ENCODE measurements around the gene TPP2.

Gene TPP2

GRCh38 chr13:102628559-102628958 lies 31.8 kb downstream of the TPP2 start:
- Histone ChIP-seq H3K27ac (ENCODE audit: low read length) (no peak overlapping the region), H3K4me1 (ENCODE audit: control insufficient read depth, insufficient read depth, low read length) (no peaks in the 10 kb centered on the region), H3K36me3 (ENCODE audit: control insufficient read depth in 2 of 2, insufficient read depth in 2 of 2, low read length in 2 of 2) (peaks cover 24 to 47% of the 10 kb centered on the region in 2 donors), H3K9ac (ENCODE audit: low read length in 2 of 2) (no peak overlapping the region), H3K4me3 (ENCODE audit: low read length in 2 of 2) (no peak overlapping the region), H3K9me3 (ENCODE audit: control insufficient read depth in 2 of 2, low read length in 2 of 2) (no peaks in the 10 kb centered on the region), H3K27me3 (ENCODE audit: control insufficient read depth in 1 of 2, insufficient read depth in 2 of 2, low read length in 2 of 2) (no peaks in the 10 kb centered on the region)

- Histone ChIP-seq H3K9me3 (ENCODE audit: control insufficient read depth in 2 of 2, low read length in 2 of 2) (no peaks in the 10 kb centered on the region), H3K36me3 (ENCODE audit: control insufficient read depth in 2 of 2, insufficient read depth in 2 of 2, low read length in 2 of 2) (peaks cover 39 to 62% of the 10 kb centered on the region in 2 donors), H3K27ac (ENCODE audit: low read length) (no peak overlapping the region), H3K4me3 (ENCODE audit: low read length in 2 of 2) (no peak overlapping the region), H3K9ac (ENCODE audit: low read length in 2 of 2) (no peak overlapping the region), H3K4me1 (ENCODE audit: control insufficient read depth, insufficient read depth, low read length) (no peaks in the 10 kb centered on the region), H3K27me3 (ENCODE audit: control insufficient read depth in 1 of 2, insufficient read depth in 2 of 2, low read length in 2 of 2) (no peaks in the 10 kb centered on the region)
Measured at GRCh38 chr13:102631198-102631597, 34.4 kb downstream of the TPP2 start.

GRCh38 chr13:102638741-102639140 lies 42.0 kb downstream of the TPP2 start:
- Histone ChIP-seq H3K36me3 (ENCODE audit: control insufficient read depth in 2 of 2, insufficient read depth in 2 of 2, low read length in 2 of 2) (peaks cover 38 to 48% of the 10 kb centered on the region in 2 donors), H3K4me1 (ENCODE audit: control insufficient read depth, insufficient read depth, low read length) (no peaks in the 10 kb centered on the region), H3K9me3 (ENCODE audit: control insufficient read depth in 2 of 2, low read length in 2 of 2) (no peaks in the 10 kb centered on the region), H3K4me3 (ENCODE audit: low read length in 2 of 2) (no peak overlapping the region), H3K27ac (ENCODE audit: low read length) (no peak overlapping the region), H3K9ac (ENCODE audit: low read length in 2 of 2) (no peak overlapping the region), H3K27me3 (ENCODE audit: control insufficient read depth in 1 of 2, insufficient read depth in 2 of 2, low read length in 2 of 2) (no peaks in the 10 kb centered on the region)

- peaks cover 27 to 42% of the 10 kb centered on the region in 2 donors for H3K36me3 ChIP-seq (ENCODE audit: control insufficient read depth in 2 of 2, insufficient read depth in 2 of 2, low read length in 2 of 2)
- H3K9ac ChIP-seq (ENCODE audit: low read length in 2 of 2), result no peak overlapping the region
- no peak overlapping the region for H3K4me3 ChIP-seq (ENCODE audit: low read length in 2 of 2)
- H3K27ac ChIP-seq (ENCODE audit: low read length), result no peak overlapping the region
- H3K4me1 ChIP-seq (ENCODE audit: control insufficient read depth, insufficient read depth, low read length), result no peaks in the 10 kb centered on the region
- H3K27me3 ChIP-seq (ENCODE audit: control insufficient read depth in 1 of 2, insufficient read depth in 2 of 2, low read length in 2 of 2), result no peaks in the 10 kb centered on the region
- H3K9me3 ChIP-seq (ENCODE audit: control insufficient read depth in 2 of 2, low read length in 2 of 2), result no peaks in the 10 kb centered on the region
Measured at GRCh38 chr13:102642029-102642428, 45.2 kb downstream of the TPP2 start.

- Histone ChIP-seq H3K4me3 (ENCODE audit: low read length in 2 of 2) (no peak overlapping the region), H3K36me3 (ENCODE audit: control insufficient read depth in 2 of 2, insufficient read depth in 2 of 2, low read length in 2 of 2) (peaks cover 24 to 43% of the 10 kb centered on the region in 2 donors), H3K27ac (ENCODE audit: low read length) (no peak overlapping the region), H3K9me3 (ENCODE audit: control insufficient read depth in 2 of 2, low read length in 2 of 2) (no peaks in the 10 kb centered on the region), H3K4me1 (ENCODE audit: control insufficient read depth, insufficient read depth, low read length) (no peaks in the 10 kb centered on the region), H3K9ac (ENCODE audit: low read length in 2 of 2) (no peak overlapping the region), H3K27me3 (ENCODE audit: control insufficient read depth in 1 of 2, insufficient read depth in 2 of 2, low read length in 2 of 2) (no peaks in the 10 kb centered on the region)
Measured at GRCh38 chr13:102642475-102642874, 45.7 kb downstream of the TPP2 start.

DNA sequence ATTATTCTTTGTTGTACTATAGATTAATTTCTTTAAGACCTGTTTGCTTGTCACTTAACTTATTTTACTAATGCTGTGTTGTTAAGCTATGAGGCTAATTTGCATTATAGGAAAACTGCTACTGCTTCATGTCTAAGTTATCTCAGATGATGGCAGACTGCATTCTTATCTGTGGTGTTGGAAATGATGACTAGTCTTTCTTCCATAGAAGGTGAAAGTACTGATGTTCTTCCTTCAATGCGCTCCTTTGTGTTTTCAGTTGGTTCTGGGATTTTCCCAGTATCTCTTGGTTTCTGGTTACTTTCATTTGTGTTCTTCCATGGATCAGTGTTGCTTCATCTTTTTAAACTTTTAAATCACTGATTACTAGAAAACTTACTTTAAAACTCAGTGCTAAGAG lies 46.9 kb downstream of the TPP2 start:
- H3K9me3 ChIP-seq (ENCODE audit: control insufficient read depth in 2 of 2, low read length in 2 of 2), result no peaks in the 10 kb centered on the region
- no peak overlapping the region for H3K27ac ChIP-seq (ENCODE audit: low read length)
- no peaks in the 10 kb centered on the region for H3K27me3 ChIP-seq (ENCODE audit: control insufficient read depth in 1 of 2, insufficient read depth in 2 of 2, low read length in 2 of 2)
- no peak overlapping the region for H3K9ac ChIP-seq (ENCODE audit: low read length in 2 of 2)
- H3K4me1 ChIP-seq (ENCODE audit: control insufficient read depth, insufficient read depth, low read length), result no peaks in the 10 kb centered on the region
- peaks cover 23 to 42% of the 10 kb centered on the region in 2 donors for H3K36me3 ChIP-seq (ENCODE audit: control insufficient read depth in 2 of 2, insufficient read depth in 2 of 2, low read length in 2 of 2)
- H3K4me3 ChIP-seq (ENCODE audit: low read length in 2 of 2), result no peak overlapping the region

DNA sequence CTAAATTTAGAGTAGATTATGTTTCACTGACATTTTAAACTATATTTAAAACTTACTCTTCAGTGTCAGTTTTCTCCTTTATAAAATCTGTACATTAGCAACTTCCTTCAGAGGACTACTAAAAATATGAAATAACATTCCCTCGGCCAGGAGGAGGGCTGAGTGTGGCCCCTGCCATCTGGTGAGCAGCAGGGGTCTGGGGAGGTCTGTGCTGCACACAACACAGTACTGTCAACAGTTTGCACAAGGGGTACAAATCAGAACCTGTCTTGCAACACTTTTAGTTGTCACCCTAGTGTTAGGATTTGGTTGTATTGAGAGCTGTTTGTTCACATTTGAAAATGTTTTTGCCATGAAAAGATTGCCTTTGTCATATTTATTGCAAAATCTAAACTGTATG lies 48.9 kb downstream of the TPP2 start:
- H3K27ac ChIP-seq (ENCODE audit: low read length), result no peak overlapping the region
- no peak overlapping the region for H3K9ac ChIP-seq (ENCODE audit: low read length in 2 of 2)
- H3K4me3 ChIP-seq (ENCODE audit: low read length in 2 of 2), result no peak overlapping the region
- no peaks in the 10 kb centered on the region for H3K4me1 ChIP-seq (ENCODE audit: control insufficient read depth, insufficient read depth, low read length)
- peaks cover 35 to 40% of the 10 kb centered on the region in 2 donors for H3K36me3 ChIP-seq (ENCODE audit: control insufficient read depth in 2 of 2, insufficient read depth in 2 of 2, low read length in 2 of 2)
- no peaks in the 10 kb centered on the region for H3K9me3 ChIP-seq (ENCODE audit: control insufficient read depth in 2 of 2, low read length in 2 of 2)
- H3K27me3 ChIP-seq (ENCODE audit: control insufficient read depth in 1 of 2, insufficient read depth in 2 of 2, low read length in 2 of 2), result no peaks in the 10 kb centered on the region

DNA sequence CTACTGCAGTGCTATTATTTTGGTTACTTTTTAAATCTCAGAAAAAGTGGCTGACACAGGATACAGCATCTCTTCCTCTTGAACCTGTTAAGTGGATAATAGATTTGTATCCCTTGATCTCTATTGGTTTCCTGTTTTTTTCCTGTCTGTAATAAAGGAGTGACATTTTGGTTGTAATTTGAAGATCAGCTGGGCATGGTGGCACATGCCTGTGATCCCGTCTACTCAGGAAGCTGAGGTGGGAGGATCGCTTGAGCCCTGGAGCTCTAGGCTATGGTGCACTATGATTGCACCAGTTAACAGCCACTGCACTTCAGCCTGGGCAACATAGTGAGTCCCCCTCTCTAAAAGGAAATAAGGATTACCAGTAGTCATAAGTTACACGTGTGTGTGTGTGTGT lies 51.3 kb downstream of the TPP2 start:
- no peaks in the 10 kb centered on the region for H3K9me3 ChIP-seq (ENCODE audit: control insufficient read depth in 2 of 2, low read length in 2 of 2)
- no peak overlapping the region for H3K4me3 ChIP-seq (ENCODE audit: low read length in 2 of 2)
- H3K27me3 ChIP-seq (ENCODE audit: control insufficient read depth in 1 of 2, insufficient read depth in 2 of 2, low read length in 2 of 2), result no peaks in the 10 kb centered on the region
- H3K9ac ChIP-seq (ENCODE audit: low read length in 2 of 2), result no peak overlapping the region
- peaks cover 35 to 40% of the 10 kb centered on the region in 2 donors for H3K36me3 ChIP-seq (ENCODE audit: control insufficient read depth in 2 of 2, insufficient read depth in 2 of 2, low read length in 2 of 2)
- H3K27ac ChIP-seq (ENCODE audit: low read length), result no peak overlapping the region
- H3K4me1 ChIP-seq (ENCODE audit: control insufficient read depth, insufficient read depth, low read length), result no peaks in the 10 kb centered on the region

- Histone ChIP-seq H3K27me3 (ENCODE audit: control insufficient read depth in 1 of 2, insufficient read depth in 2 of 2, low read length in 2 of 2) (no peaks in the 10 kb centered on the region), H3K4me1 (ENCODE audit: control insufficient read depth, insufficient read depth, low read length) (no peaks in the 10 kb centered on the region), H3K4me3 (ENCODE audit: low read length in 2 of 2) (no peak overlapping the region), H3K9me3 (ENCODE audit: control insufficient read depth in 2 of 2, low read length in 2 of 2) (no peaks in the 10 kb centered on the region), H3K27ac (ENCODE audit: low read length) (no peak overlapping the region), H3K36me3 (ENCODE audit: control insufficient read depth in 2 of 2, insufficient read depth in 2 of 2, low read length in 2 of 2) (peaks cover 29 to 30% of the 10 kb centered on the region in 2 donors), H3K9ac (ENCODE audit: low read length in 2 of 2) (no peak overlapping the region)
Measured at GRCh38 chr13:102650444-102650843, 53.7 kb downstream of the TPP2 start.

DNA sequence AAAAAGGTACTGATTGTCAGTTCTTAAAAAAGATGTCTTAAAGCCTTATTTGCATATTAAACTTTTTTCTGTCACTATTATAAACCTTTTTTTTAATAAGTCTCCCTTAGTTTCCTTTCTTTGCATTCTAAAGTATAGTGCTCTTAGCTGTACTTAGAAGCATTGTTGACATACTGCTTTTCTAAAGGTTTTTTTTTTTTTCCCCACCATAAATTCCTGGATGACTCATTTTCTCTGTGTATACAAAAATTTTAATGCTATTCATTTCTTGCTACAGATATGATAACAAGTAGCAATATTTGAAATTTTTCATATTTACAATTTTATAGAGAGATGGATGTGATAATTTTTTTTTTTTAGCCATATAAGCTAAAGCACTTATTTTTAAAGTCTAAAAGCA lies 54.6 kb downstream of the TPP2 start:
- peaks cover 24 to 26% of the 10 kb centered on the region in 2 donors for H3K36me3 ChIP-seq (ENCODE audit: control insufficient read depth in 2 of 2, insufficient read depth in 2 of 2, low read length in 2 of 2)
- no peak overlapping the region for H3K9ac ChIP-seq (ENCODE audit: low read length in 2 of 2)
- no peak overlapping the region for H3K27ac ChIP-seq (ENCODE audit: low read length)
- no peaks in the 10 kb centered on the region for H3K4me1 ChIP-seq (ENCODE audit: control insufficient read depth, insufficient read depth, low read length)
- no peak overlapping the region for H3K4me3 ChIP-seq (ENCODE audit: low read length in 2 of 2)
- H3K27me3 ChIP-seq (ENCODE audit: control insufficient read depth in 1 of 2, insufficient read depth in 2 of 2, low read length in 2 of 2), result no peaks in the 10 kb centered on the region
- no peaks in the 10 kb centered on the region for H3K9me3 ChIP-seq (ENCODE audit: control insufficient read depth in 2 of 2, low read length in 2 of 2)

GRCh38 chr13:102651892-102652291 lies 55.1 kb downstream of the TPP2 start:
- Histone ChIP-seq H3K4me1 (ENCODE audit: control insufficient read depth, insufficient read depth, low read length) (no peaks in the 10 kb centered on the region), H3K4me3 (ENCODE audit: low read length in 2 of 2) (no peak overlapping the region), H3K36me3 (ENCODE audit: control insufficient read depth in 2 of 2, insufficient read depth in 2 of 2, low read length in 2 of 2) (peaks cover 21 to 25% of the 10 kb centered on the region in 2 donors), H3K9ac (ENCODE audit: low read length in 2 of 2) (no peak overlapping the region), H3K27ac (ENCODE audit: low read length) (no peak overlapping the region), H3K27me3 (ENCODE audit: control insufficient read depth in 1 of 2, insufficient read depth in 2 of 2, low read length in 2 of 2) (no peaks in the 10 kb centered on the region), H3K9me3 (ENCODE audit: control insufficient read depth in 2 of 2, low read length in 2 of 2) (no peaks in the 10 kb centered on the region)

Data from stomach smooth muscle (tissue), 2 donors.